Measurements from ENCODE around the gene C6orf136.
"Not testable (repeated sequence)": the region's sequence is repeated elsewhere in the genome, so short reads cannot be mapped to it uniquely, and the experiment has no call there.

C6orf136 gene

GRCh38 chr6:30657922-30658321 is 11.0 kb downstream of the C6orf136 start:
- in situ Hi-C loops (cut with MboI; ENCODE audit: low sequenced_read_pairs); H3K9me3 ChIP-seq; H3K4me1 ChIP-seq; H3K4me3 ChIP-seq; H3K27me3 ChIP-seq (ENCODE audit: low read depth); DNase-seq (ENCODE audit: low spot score in 2 of 2): not testable (repeated sequence)
- H3K36me3 ChIP-seq (replicated peaks) = peaks cover 88% of the 10 kb centered on the region

- no peak overlapping the region for H3K4me3 ChIP-seq
- peaks cover 20% of the 10 kb centered on the region for H3K4me1 ChIP-seq
- H3K9me3 ChIP-seq = no peaks in the 10 kb centered on the region
- peaks cover 62% of the 10 kb centered on the region for H3K36me3 ChIP-seq (replicated peaks)
- no peak for DNase-seq (ENCODE audit: low spot score in 2 of 2)
- no peaks in the 10 kb centered on the region for H3K27me3 ChIP-seq (ENCODE audit: low read depth)
- in situ Hi-C loops (cut with MboI; ENCODE audit: low sequenced_read_pairs) = no loop called here
Measured at GRCh38 chr6:30664994-30665767, 18.2 kb downstream of the C6orf136 start.

GRCh38 chr6:30666300-30666699 is 19.4 kb downstream of the C6orf136 start:
- DNase-seq (ENCODE audit: low spot score in 2 of 2); in situ Hi-C loops (cut with MboI; ENCODE audit: low sequenced_read_pairs); H3K9me3 ChIP-seq; H3K4me3 ChIP-seq; H3K27me3 ChIP-seq (ENCODE audit: low read depth): not testable (repeated sequence)
- Histone ChIP-seq H3K36me3 (replicated peaks) (peaks cover 62% of the 10 kb centered on the region), H3K4me1 (peaks cover 20% of the 10 kb centered on the region)

- in situ Hi-C loops (cut with MboI; ENCODE audit: low sequenced_read_pairs) = loop anchor here (5.0 kb wide), 1 partner anchor 56 kb away; no protein-coding TSS in a partner anchor
- Histone ChIP-seq H3K9me3 (no peaks in the 10 kb centered on the region), H3K4me1 (peaks cover 27% of the 10 kb centered on the region), H3K36me3 (replicated peaks) (peaks cover 21% of the 10 kb centered on the region), H3K4me3 (no peak overlapping the region), H3K27me3 (ENCODE audit: low read depth) (no peaks in the 10 kb centered on the region)
- peak in 1 of 2 experiments; percentile 37 for DNase-seq (ENCODE audit: low spot score in 2 of 2)
Measured at GRCh38 chr6:30670760-30671527, 24.0 kb downstream of the C6orf136 start.

- no peaks in the 10 kb centered on the region for H3K27me3 ChIP-seq (ENCODE audit: low read depth)
- H3K9me3 ChIP-seq = no peaks in the 10 kb centered on the region
- H3K4me1 ChIP-seq = peaks cover 19% of the 10 kb centered on the region
- in situ Hi-C loops (cut with MboI; ENCODE audit: low sequenced_read_pairs) = loop anchor here (5.0 kb wide), 1 partner anchor 55 kb away; no protein-coding TSS in a partner anchor
- peak; percentile 95 to 98 for DNase-seq (ENCODE audit: low spot score in 2 of 2)
- peak within 1 kb of the TSS; percentile 85 for H3K4me3 ChIP-seq
- H3K36me3 ChIP-seq (replicated peaks) = peaks cover 24% of the 10 kb centered on the region
Measured at GRCh38 chr6:30672445-30673253, 25.7 kb downstream of the C6orf136 start, which contains the start of gene DHX16. Gene DHX16 (minus strand): TSS chr6:30673006. CDS start chr6:30672841, 165 bp downstream.

GRCh38 chr6:30676660-30677285 is 29.8 kb downstream of the C6orf136 start:
- no peak for DNase-seq (ENCODE audit: low spot score in 2 of 2)
- in situ Hi-C loops (cut with MboI; ENCODE audit: low sequenced_read_pairs) = no loop called here
- H3K36me3 ChIP-seq (replicated peaks) = peaks cover 33% of the 10 kb centered on the region
- H3K9me3 ChIP-seq = no peaks in the 10 kb centered on the region
- H3K27me3 ChIP-seq (ENCODE audit: low read depth) = no peaks in the 10 kb centered on the region
- H3K4me3 ChIP-seq = no peak overlapping the region
- peaks cover 16% of the 10 kb centered on the region for H3K4me1 ChIP-seq

GRCh38 chr6:30678964-30679726 is 32.2 kb downstream of the C6orf136 start:
- in situ Hi-C loops (cut with MboI; ENCODE audit: low sequenced_read_pairs) = no loop called here
- Histone ChIP-seq H3K4me1 (peaks cover 31% of the 10 kb centered on the region), H3K9me3 (no peaks in the 10 kb centered on the region), H3K36me3 (replicated peaks) (peaks cover 33% of the 10 kb centered on the region), H3K27me3 (ENCODE audit: low read depth) (no peaks in the 10 kb centered on the region), H3K4me3 (no peak overlapping the region)
- peak; percentile 66 to 91 for DNase-seq (ENCODE audit: low spot score in 2 of 2)

GRCh38 chr6:30679765-30680535 is 33.0 kb downstream of the C6orf136 start:
- peaks cover 33% of the 10 kb centered on the region for H3K36me3 ChIP-seq (replicated peaks)
- no peak for DNase-seq (ENCODE audit: low spot score in 2 of 2)
- peaks cover 33% of the 10 kb centered on the region for H3K4me1 ChIP-seq
- no peak overlapping the region for H3K4me3 ChIP-seq
- no peaks in the 10 kb centered on the region for H3K9me3 ChIP-seq
- no peaks in the 10 kb centered on the region for H3K27me3 ChIP-seq (ENCODE audit: low read depth)
- in situ Hi-C loops (cut with MboI; ENCODE audit: low sequenced_read_pairs) = no loop called here

GRCh38 chr6:30681766-30682142 is 34.8 kb downstream of the C6orf136 start:
- Histone ChIP-seq H3K4me1 (peaks cover 39% of the 10 kb centered on the region), H3K9me3 (no peaks in the 10 kb centered on the region), H3K36me3 (replicated peaks) (peaks cover 28% of the 10 kb centered on the region), H3K27me3 (ENCODE audit: low read depth) (no peaks in the 10 kb centered on the region), H3K4me3 (no peak overlapping the region)
- in situ Hi-C loops (cut with MboI; ENCODE audit: low sequenced_read_pairs) = no loop called here
- no peak for DNase-seq (ENCODE audit: low spot score in 2 of 2)

- Histone ChIP-seq H3K4me3 (peak overlapping the region; percentile 67), H3K4me1 (peaks cover 39% of the 10 kb centered on the region), H3K9me3 (no peaks in the 10 kb centered on the region), H3K36me3 (replicated peaks) (peaks cover 21% of the 10 kb centered on the region), H3K27me3 (ENCODE audit: low read depth) (no peaks in the 10 kb centered on the region)
- peak in 1 of 2 experiments; percentile 54 for DNase-seq (ENCODE audit: low spot score in 2 of 2)
- in situ Hi-C loops (cut with MboI; ENCODE audit: low sequenced_read_pairs) = no loop called here
Measured at GRCh38 chr6:30682143-30683117, 35.5 kb downstream of the C6orf136 start.

GRCh38 chr6:30683183-30683979 is 36.4 kb downstream of the C6orf136 start:
- no peak for DNase-seq (ENCODE audit: low spot score in 2 of 2)
- peaks cover 11% of the 10 kb centered on the region for H3K36me3 ChIP-seq (replicated peaks)
- no peaks in the 10 kb centered on the region for H3K27me3 ChIP-seq (ENCODE audit: low read depth)
- H3K4me1 ChIP-seq = peaks cover 44% of the 10 kb centered on the region
- peak overlapping the region; percentile 67 for H3K4me3 ChIP-seq
- in situ Hi-C loops (cut with MboI; ENCODE audit: low sequenced_read_pairs) = no loop called here
- H3K9me3 ChIP-seq = no peaks in the 10 kb centered on the region

Measured in HAP-1 (cell line).